IPS-15b (cell line): ENCODE results near the gene WDR19.

ENCODE experiments used
- H3K27me3 ChIP-seq: one replicate; pipeline ENCODE4 v1.6.1; 2013; ENCODE audit warnings: low read length; ENCODE audit not compliant: control insufficient read depth, insufficient read depth
- H3K36me3 ChIP-seq: one replicate; pipeline ENCODE4 v1.6.1; 2013; ENCODE audit warnings: low read length; ENCODE audit not compliant: control insufficient read depth, insufficient read depth
- H3K4me1 ChIP-seq: one replicate; pipeline ENCODE4 v1.6.1; 2013; ENCODE audit warnings: mild to moderate bottlenecking, low read length; ENCODE audit not compliant: control insufficient read depth, insufficient read depth
- H3K4me3 ChIP-seq: one replicate; pipeline ENCODE4 v1.5.1; 2013; ENCODE audit warnings: low read depth, low read length
- H3K9ac ChIP-seq: one replicate; pipeline ENCODE4 v1.6.1; 2013; ENCODE audit warnings: low read depth, mild to moderate bottlenecking, low read length
- H3K9me3 ChIP-seq: one replicate; pipeline ENCODE4 v1.6.1; 2013; ENCODE audit warnings: mild to moderate bottlenecking, low read length; ENCODE audit not compliant: control insufficient read depth, insufficient read depth

WDR19 gene

GRCh38 chr4:39331191-39331590 is 148.9 kb downstream of the WDR19 start:
- H3K27me3 ChIP-seq, result no peaks in the 10 kb centered on the region
- no peaks in the 10 kb centered on the region for H3K36me3 ChIP-seq
- no peaks in the 10 kb centered on the region for H3K4me1 ChIP-seq
- H3K9ac ChIP-seq, result no peak overlapping the region
- H3K9me3 ChIP-seq, result no peaks in the 10 kb centered on the region
- no peak overlapping the region for H3K4me3 ChIP-seq
